ENCODE data around the gene SPRYD3. TPM values are rescaled to one million over a fixed set of nuclear protein-coding genes. Genes with fewer than 3 reads are reported as not detected.

SPRYD3 gene
- total RNA-seq, 1 donor from 2014 or later = 17.9 TPM

GRCh38 chr12:53065975-53066931, 12.9 kb downstream of the SPRYD3 start:
- peaks cover 11% of the 10 kb centered on the region for H3K36me3 Mint-ChIP-seq (ENCODE audit: insufficient read depth)

GRCh38 chr12:53065470-53065869, 13.7 kb downstream of the SPRYD3 start:
- TF ChIP-seq CTCF (IDR thresholded peaks at IDR 0.05; ENCODE audit: unreplicated experiment) = no peak

More at GRCh38 chr12:53065975-53066931, 12.9 kb downstream of the SPRYD3 start:
- H3K27me3 Mint-ChIP-seq = no peaks in the 10 kb centered on the region
- no peaks in the 10 kb centered on the region for H3K9me3 Mint-ChIP-seq (ENCODE audit: low read depth)
- no peak overlapping the region for H3K4me3 Mint-ChIP-seq (ENCODE audit: low read depth)
- H3K27ac Mint-ChIP-seq = peak overlapping the region; percentile 75
- peak; percentile 70 for DNase-seq (ENCODE audit: low spot score, unreplicated experiment)
- TF ChIP-seq CTCF (IDR thresholded peaks at IDR 0.05; ENCODE audit: unreplicated experiment) = peak; percentile 90
- peaks cover 5% of the 10 kb centered on the region for H3K4me1 Mint-ChIP-seq (ENCODE audit: low read depth)

GRCh38 chr12:53064613-53065436, 14.4 kb downstream of the SPRYD3 start:
- H3K27ac Mint-ChIP-seq = no peak overlapping the region

More at GRCh38 chr12:53065470-53065869, 13.7 kb downstream of the SPRYD3 start:
- H3K4me1 Mint-ChIP-seq (ENCODE audit: low read depth) = peaks cover 5% of the 10 kb centered on the region
- no peaks in the 10 kb centered on the region for H3K9me3 Mint-ChIP-seq (ENCODE audit: low read depth)
- no peak overlapping the region for H3K27ac Mint-ChIP-seq
- no peaks in the 10 kb centered on the region for H3K27me3 Mint-ChIP-seq
- H3K36me3 Mint-ChIP-seq (ENCODE audit: insufficient read depth) = peaks cover 11% of the 10 kb centered on the region
- no peak for DNase-seq (ENCODE audit: low spot score, unreplicated experiment)
- H3K4me3 Mint-ChIP-seq (ENCODE audit: low read depth) = no peak overlapping the region

GRCh38 chr12:53063708-53064612, 15.2 kb downstream of the SPRYD3 start:
- Mint-ChIP-seq H3K9me3 (ENCODE audit: low read depth) (no peaks in the 10 kb centered on the region), H3K4me3 (ENCODE audit: low read depth) (no peak overlapping the region), H3K27ac (no peak overlapping the region), H3K36me3 (ENCODE audit: insufficient read depth) (peaks cover 10% of the 10 kb centered on the region), H3K27me3 (no peaks in the 10 kb centered on the region), H3K4me1 (ENCODE audit: low read depth) (peaks cover 5% of the 10 kb centered on the region)
- no peak for TF ChIP-seq CTCF (IDR thresholded peaks at IDR 0.05; ENCODE audit: unreplicated experiment)
- DNase-seq (ENCODE audit: low spot score, unreplicated experiment) = no peak

More at GRCh38 chr12:53064613-53065436, 14.4 kb downstream of the SPRYD3 start:
- no peaks in the 10 kb centered on the region for H3K9me3 Mint-ChIP-seq (ENCODE audit: low read depth)
- no peak for DNase-seq (ENCODE audit: low spot score, unreplicated experiment)
- peaks cover 11% of the 10 kb centered on the region for H3K36me3 Mint-ChIP-seq (ENCODE audit: insufficient read depth)
- H3K4me1 Mint-ChIP-seq (ENCODE audit: low read depth) = peaks cover 5% of the 10 kb centered on the region
- no peak overlapping the region for H3K4me3 Mint-ChIP-seq (ENCODE audit: low read depth)
- no peaks in the 10 kb centered on the region for H3K27me3 Mint-ChIP-seq
- no peak for TF ChIP-seq CTCF (IDR thresholded peaks at IDR 0.05; ENCODE audit: unreplicated experiment)

Measured in progenitor cell of endocrine pancreas (in vitro differentiated cells).